Measurements from ENCODE around the gene ANXA2.

Gene ANXA2

DNA sequence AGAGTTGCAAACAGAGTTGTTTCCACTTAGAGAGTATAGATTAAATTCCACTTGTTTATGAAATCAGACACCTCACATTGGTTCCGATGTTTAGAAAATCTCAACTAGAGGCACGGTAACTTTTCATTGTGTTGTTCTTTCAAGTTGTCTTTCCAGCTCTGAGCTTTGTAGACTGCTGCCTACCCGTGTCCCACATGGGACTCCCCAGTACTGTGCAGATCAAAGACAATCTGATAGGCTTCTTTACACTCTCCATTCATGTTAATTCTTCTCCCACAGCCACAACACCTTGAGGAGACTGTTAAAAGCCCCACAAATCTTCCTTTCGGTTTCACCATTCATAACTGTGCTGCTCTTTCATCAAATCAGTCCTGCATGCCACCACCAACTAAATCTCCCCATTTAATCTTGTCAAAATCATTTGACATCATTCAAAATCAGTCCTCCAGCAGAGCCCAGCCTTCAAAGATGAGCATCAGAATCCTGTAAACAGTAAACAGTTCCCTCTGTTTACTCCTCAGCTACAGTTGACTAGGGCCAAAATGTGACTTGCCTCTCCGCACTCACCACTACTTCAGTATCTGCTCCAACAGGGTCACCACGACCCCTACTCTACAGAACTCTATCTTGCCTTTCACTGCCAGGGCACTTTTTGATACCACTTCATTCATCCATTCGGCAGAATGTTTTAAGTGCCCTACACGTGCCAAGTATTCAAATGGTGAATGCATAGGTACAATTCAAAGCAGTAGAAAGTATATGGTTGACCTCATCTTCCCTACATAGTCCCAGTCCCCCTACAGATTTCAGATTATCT is 8.3 kb downstream of the ANXA2 start:
- DNase-seq (ENCODE audit: low read depth), result no peak

DNA sequence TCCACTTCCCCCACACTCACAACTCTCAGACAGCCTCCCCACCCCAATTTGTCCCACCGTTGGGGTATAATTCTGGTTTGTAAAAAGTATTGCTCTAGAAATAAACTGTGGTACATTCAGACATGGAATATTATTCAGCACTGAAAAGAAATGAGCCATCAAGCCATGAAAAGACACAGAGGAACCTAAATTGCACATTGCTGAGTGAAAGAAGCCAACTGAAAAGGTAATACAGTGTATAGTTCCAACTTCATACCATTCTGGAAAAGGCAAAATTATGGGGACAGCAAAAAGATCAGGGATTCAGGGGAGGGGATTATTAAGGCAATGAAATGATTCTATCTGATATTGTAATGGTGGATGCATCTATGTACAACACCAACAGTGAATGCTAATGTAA is 10.5 kb downstream of the ANXA2 start:
- DNase-seq (ENCODE audit: low read depth), result no peak

GRCh38 chr15:60386615-60387014 is 11.2 kb downstream of the ANXA2 start:
- DNase-seq (ENCODE audit: low read depth), result no peak

- DNase-seq (ENCODE audit: low read depth), result no peak
These were observed 11.9 kb downstream of the ANXA2 start for GRCh38 chr15:60385620-60386552.

GRCh38 chr15:60384526-60385126 is 13.2 kb downstream of the ANXA2 start:
- no peak for DNase-seq (ENCODE audit: low read depth)

DNA sequence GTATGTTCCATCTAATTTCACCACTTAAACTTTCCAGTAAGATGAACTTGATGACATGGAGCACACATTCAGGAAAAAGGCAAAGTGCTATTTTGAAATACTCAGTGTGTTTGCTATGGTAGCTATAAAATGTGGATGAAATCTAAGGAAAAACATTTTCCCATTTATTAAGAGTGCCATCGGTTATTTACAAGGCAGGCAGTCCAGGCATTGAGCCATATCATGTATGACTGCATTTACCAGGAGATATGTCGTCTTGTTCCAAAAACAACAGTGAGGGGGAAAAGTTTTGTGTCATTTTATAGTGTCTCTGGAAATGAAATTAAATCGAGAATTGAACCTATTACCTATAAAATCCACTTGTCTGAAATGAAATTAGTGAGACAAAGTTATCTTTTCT is 13.7 kb downstream of the ANXA2 start:
- no peak for DNase-seq (ENCODE audit: low read depth)

DNA sequence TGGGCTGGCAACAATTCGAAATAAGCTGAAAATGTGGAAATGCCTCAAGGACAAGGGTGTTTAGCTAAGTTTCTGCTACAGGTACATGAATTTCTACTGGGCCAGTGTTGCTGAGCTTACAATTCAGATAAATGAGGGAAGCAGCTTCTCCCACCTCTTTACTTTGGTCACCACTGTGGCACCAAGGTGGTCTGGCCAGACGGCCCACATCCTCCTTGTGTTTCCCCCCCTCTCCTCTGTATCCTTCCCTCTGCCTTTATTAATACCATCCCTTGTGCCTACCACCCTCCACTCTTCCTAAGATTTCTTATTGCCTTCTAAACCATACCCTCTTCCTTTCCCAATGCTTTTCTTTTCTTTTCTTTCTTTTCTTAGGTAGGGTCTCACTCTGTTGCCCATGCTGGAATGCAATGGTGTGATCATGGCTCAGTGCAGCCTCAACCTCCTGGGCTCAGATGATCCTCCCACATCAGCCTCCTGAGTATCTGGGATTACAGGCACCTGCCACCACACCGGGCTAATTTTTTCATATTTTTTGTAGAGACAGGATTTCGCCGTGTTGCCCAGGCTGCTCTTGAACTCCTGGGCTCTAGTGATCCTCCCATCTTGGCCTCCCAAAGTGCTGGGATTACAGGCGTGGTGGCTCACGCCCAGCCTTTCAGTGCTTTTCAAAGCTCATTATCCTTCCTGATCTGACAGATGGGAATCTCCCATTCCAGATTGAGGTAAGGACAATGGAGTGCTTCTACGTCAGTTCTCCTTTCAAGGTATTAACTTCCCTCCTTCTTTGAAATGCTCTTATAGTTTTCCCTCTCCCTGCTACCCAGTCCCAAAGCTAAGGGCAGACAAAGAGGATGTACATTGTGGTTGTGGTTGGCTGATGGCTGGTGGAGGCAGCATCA is 14.8 kb downstream of the ANXA2 start:
- no peak for DNase-seq (ENCODE audit: low read depth)

GRCh38 chr15:60381148-60381788 is 16.5 kb downstream of the ANXA2 start:
- DNase-seq (ENCODE audit: low read depth), result no peak

- no peak for DNase-seq (ENCODE audit: low read depth)
These were observed 18.1 kb downstream of the ANXA2 start for GRCh38 chr15:60379525-60380274.

- DNase-seq (ENCODE audit: low read depth), result no peak
These were observed 18.6 kb downstream of the ANXA2 start for GRCh38 chr15:60379185-60379524.

DNA sequence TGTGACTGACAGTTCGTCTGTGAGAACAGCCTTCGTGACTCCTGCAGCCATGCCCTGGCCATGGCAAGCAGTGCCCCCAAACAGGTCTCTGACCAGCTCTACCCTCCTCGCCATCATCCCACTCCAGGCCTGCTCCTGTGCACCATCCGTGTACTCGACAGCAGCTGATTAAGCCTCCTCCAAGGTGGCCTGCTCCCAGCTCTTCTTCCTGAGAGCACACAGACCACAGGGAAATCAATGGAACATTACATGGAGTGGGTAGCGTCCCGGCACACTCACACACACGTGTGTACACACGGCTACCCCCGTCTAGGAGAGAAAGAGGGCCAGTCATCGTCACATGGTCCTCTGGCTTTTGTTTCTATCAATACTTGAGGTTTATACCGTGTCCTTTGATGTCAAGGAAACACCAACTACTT is 21.1 kb downstream of the ANXA2 start:
- no peak for DNase-seq (ENCODE audit: low read depth)

DNA sequence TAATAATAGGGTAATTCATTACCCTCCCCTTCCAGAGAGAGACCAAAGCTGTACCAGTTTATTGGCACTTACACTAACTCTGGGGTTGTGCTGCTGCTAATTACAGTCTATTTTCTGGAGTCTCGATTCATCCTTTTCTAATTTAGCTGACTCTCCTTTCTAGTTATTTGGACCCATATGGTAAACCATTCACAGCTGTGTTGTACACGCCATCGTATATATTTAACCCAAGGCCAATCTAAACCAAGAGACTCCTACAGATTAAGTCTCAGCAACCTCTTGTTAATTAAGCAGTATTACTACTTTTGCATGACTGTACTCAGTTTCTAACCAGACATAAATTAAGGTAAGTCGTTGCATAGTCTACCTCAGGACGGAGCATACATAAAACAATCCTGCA is 22.5 kb downstream of the ANXA2 start:
- no peak for DNase-seq (ENCODE audit: low read depth)

GRCh38 chr15:60374628-60375081 is 23.1 kb downstream of the ANXA2 start:
- DNase-seq (ENCODE audit: low read depth), result no peak

DNA sequence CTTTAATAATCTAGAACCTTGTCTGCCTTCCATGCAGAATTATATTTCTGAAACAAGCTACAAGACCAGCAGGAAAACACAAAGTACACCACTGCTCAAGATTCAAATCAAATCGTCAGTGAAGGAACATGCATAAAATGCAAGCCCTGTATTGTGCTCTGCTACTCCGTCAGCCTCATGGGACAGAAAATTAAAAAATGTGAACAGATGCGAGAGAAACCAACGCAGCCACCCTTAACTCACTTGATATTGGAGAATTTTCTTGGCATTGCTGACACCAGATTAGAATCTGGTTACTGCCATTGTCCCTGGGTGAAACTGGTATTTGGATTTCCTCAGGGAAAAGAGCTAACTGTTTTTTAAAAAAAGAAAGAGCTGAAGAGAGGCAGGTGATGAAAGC is 23.6 kb downstream of the ANXA2 start:
- no peak for DNase-seq (ENCODE audit: low read depth)

GRCh38 chr15:60373745-60374144 is 24.0 kb downstream of the ANXA2 start:
- DNase-seq (ENCODE audit: low read depth), result no peak

GRCh38 chr15:60373327-60373726 is 24.5 kb downstream of the ANXA2 start:
- DNase-seq (ENCODE audit: low read depth), result no peak

GRCh38 chr15:60372756-60373155 is 25.0 kb downstream of the ANXA2 start:
- DNase-seq (ENCODE audit: low read depth), result no peak

DNA sequence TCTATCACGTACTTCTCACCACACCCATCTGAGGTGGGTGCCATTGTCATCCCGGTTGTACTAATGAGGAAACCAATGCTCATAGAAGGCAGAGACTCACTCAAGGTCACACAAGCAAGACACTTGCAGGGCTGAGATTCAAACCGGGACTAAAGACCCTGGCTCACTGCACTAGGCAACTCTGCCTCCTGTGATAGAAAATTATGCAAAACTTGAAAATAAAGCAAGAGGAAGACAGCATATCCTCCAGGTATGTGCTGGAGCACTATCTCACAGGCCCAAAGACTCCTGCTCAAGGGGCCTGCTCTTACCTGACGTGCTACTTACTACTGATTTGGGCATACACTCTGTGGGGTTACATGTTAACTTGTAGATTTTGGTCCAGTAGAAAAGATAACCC is 25.6 kb downstream of the ANXA2 start:
- DNase-seq (ENCODE audit: low read depth), result no peak

GRCh38 chr15:60371175-60372051 is 26.4 kb downstream of the ANXA2 start:
- no peak for DNase-seq (ENCODE audit: low read depth)

DNA sequence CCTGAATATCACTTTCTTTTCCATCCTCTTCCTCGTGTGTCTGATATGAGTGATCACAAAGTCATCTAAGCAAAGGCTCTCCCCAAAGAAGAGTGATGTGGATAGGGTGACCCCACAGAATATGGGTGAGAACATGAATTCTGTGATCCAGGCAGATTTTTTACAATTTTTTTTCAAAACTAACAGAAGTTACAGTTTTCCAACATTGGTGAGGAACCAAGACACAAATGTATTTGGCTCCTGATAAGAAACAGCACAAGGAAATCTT is 27.0 kb downstream of the ANXA2 start:
- DNase-seq (ENCODE audit: low read depth), result no peak

Measured in activated T-cell treated with anti-CD3 and anti-CD28 coated beads for 1 hour (primary cell).